Osteocyte (in vitro differentiated cells): ENCODE results near the gene REEP1. TPM values are rescaled to one million over a fixed set of nuclear protein-coding genes. Genes with fewer than 3 reads are reported as not detected.

Experiments
- DNase-seq: peaks from one replicate; pipeline ENCODE4 v3.0.0; 2021; ENCODE audit warnings: mixed read lengths; ENCODE audit not compliant: unreplicated experiment; ENCODE audit errors: extremely low spot score
- H3K27ac Mint-ChIP-seq: one replicate; pipeline ENCODE4 v1.8.0; 2021; ENCODE audit warnings: mild to moderate bottlenecking, mixed read lengths; ENCODE audit not compliant: unreplicated experiment
- H3K27me3 Mint-ChIP-seq: one replicate; pipeline ENCODE4 v1.8.0; 2021; ENCODE audit warnings: mixed read lengths; ENCODE audit not compliant: unreplicated experiment
- H3K36me3 Mint-ChIP-seq: one replicate; pipeline ENCODE4 v1.8.0; 2021; ENCODE audit warnings: mixed read lengths; ENCODE audit not compliant: unreplicated experiment
- H3K4me1 Mint-ChIP-seq: one replicate; pipeline ENCODE4 v1.8.0; 2021; ENCODE audit warnings: mixed read lengths; ENCODE audit not compliant: unreplicated experiment
- H3K4me3 Mint-ChIP-seq: one replicate; pipeline ENCODE4 v1.8.0; 2021; ENCODE audit warnings: mild to moderate bottlenecking, moderate library complexity, mixed read lengths; ENCODE audit not compliant: unreplicated experiment
- H3K9me3 Mint-ChIP-seq: one replicate; pipeline ENCODE4 v1.8.0; 2021; ENCODE audit warnings: mixed read lengths; ENCODE audit not compliant: unreplicated experiment
- CTCF ChIP-seq: fragments of 200-600 bp; sonication (generic); IDR thresholded peaks from 2 replicates; pipeline ENCODE4 v1.5.0; 2021; ENCODE audit warnings: antibody characterized with exemption, mild to moderate bottlenecking, moderate library complexity
- total RNA-seq: library from RNA; stranded (reverse); gene quantifications from 2 replicates; pipeline ENCODE4 v1.2.1, GENCODE V29; 2021

Gene REEP1
- total RNA-seq, 1 donor from 2014 or later, result not detected

GRCh38 chr2:86338778-86339295 is 1.4 kb upstream of the REEP1 start:
- TF ChIP-seq CTCF, result no peak
- Mint-ChIP-seq H3K27me3 (peaks cover 81% of the 10 kb centered on the region), H3K36me3 (no peaks in the 10 kb centered on the region), H3K4me1 (peaks cover 11% of the 10 kb centered on the region), H3K4me3 (no peak overlapping the region), H3K9me3 (peaks cover 18% of the 10 kb centered on the region), H3K27ac (no peak overlapping the region)
- DNase-seq, result peak; percentile 71

GRCh38 chr2:86336675-86337243 is 667 bp downstream of the REEP1 start:
- TF ChIP-seq CTCF, result no peak
- H3K27ac Mint-ChIP-seq, result no peak overlapping the region
- peak; percentile 83 for DNase-seq
- H3K36me3 Mint-ChIP-seq, result no peaks in the 10 kb centered on the region
- peaks cover 12% of the 10 kb centered on the region for H3K9me3 Mint-ChIP-seq
- peaks cover 73% of the 10 kb centered on the region for H3K27me3 Mint-ChIP-seq
- H3K4me1 Mint-ChIP-seq, result peaks cover 11% of the 10 kb centered on the region
- peak overlapping the region; percentile 77 for H3K4me3 Mint-ChIP-seq

GRCh38 chr2:86335865-86336674 is 1.4 kb downstream of the REEP1 start:
- Mint-ChIP-seq H3K4me1 (peaks cover 11% of the 10 kb centered on the region), H3K27me3 (peaks cover 70% of the 10 kb centered on the region), H3K9me3 (peaks cover 5% of the 10 kb centered on the region), H3K4me3 (peak overlapping the region; percentile 77), H3K36me3 (no peaks in the 10 kb centered on the region), H3K27ac (no peak overlapping the region)
- DNase-seq, result peak; percentile 54
- no peak for TF ChIP-seq CTCF

- peaks cover 53% of the 10 kb centered on the region for H3K27me3 Mint-ChIP-seq
- no peak overlapping the region for H3K27ac Mint-ChIP-seq
- H3K4me3 Mint-ChIP-seq, result no peak overlapping the region
- DNase-seq, result no peak
- peaks cover 6% of the 10 kb centered on the region for H3K9me3 Mint-ChIP-seq
- peaks cover 11% of the 10 kb centered on the region for H3K4me1 Mint-ChIP-seq
- TF ChIP-seq CTCF, result no peak
- no peaks in the 10 kb centered on the region for H3K36me3 Mint-ChIP-seq
Measured at GRCh38 chr2:86333378-86333777, 4.0 kb downstream of the REEP1 start.

GRCh38 chr2:86332654-86333053 is 4.8 kb downstream of the REEP1 start:
- Mint-ChIP-seq H3K27me3 (peaks cover 48% of the 10 kb centered on the region), H3K9me3 (peaks cover 6% of the 10 kb centered on the region), H3K36me3 (no peaks in the 10 kb centered on the region), H3K27ac (no peak overlapping the region), H3K4me3 (no peak overlapping the region), H3K4me1 (peaks cover 8% of the 10 kb centered on the region)
- DNase-seq, result no peak
- TF ChIP-seq CTCF, result no peak
